A549 (cell line): ENCODE data around the gene FBXO48. TPM values are rescaled to one million over a fixed set of nuclear protein-coding genes. Genes with fewer than 3 reads are reported as not detected.

Source experiments
- ATAC-seq, 2 experiments: fragments of 200-7000 bp in 1 of 2; fragments of >200 bp in 1 of 2; cut with Nextera tagmentation in 1 of 2; cut with Tn5 transposase in 1 of 2; 3 replicates each; pipeline versions ENCODE4 v1.8.0 to v1.9.1; 2018 to 2020; ENCODE audit warnings: mild to moderate bottlenecking in 1 of 2, moderate library complexity in 1 of 2
- CTCF ChIA-PET: fragments of 300-600 bp; sonication (Branson Sonifier 250); formaldehyde crosslinking; extraction: SDS; loops from one replicate; lab custom pipeline; 2021; ENCODE audit warnings: antibody characterized with exemption, inconsistent platforms; lab: Yijun Ruan, JAX
- POLR2A ChIA-PET: fragments of 350-600 bp; formaldehyde crosslinking; extraction: SDS; loops from one replicate; lab custom pipeline; 2021; ENCODE audit warnings: antibody characterized with exemption, inconsistent platforms; lab: Yijun Ruan, JAX
- DNase-seq, 2 experiments: peaks; one replicate each; pipeline versions ENCODE4 v3.0.0 to v3.0.0-alpha.2; 2011 to 2016; ENCODE audit warnings: low read depth in 1 of 2, low spot score in 1 of 2
- FAIRE-seq: peaks from 2 replicates; lab custom pipeline; 2011; peaks lifted over from hg19 to GRCh38; lab: Jason Lieb, UNC
- H3K27ac ChIP-seq, 2 experiments: fragments of >200 bp; sonication (Bioruptor Twin); formaldehyde crosslinking; 3 replicates each; pipeline ENCODE4 v1.5.1; 2016 to 2017
- H3K4me1 ChIP-seq: fragments of >200 bp; sonication (Bioruptor Twin); formaldehyde crosslinking; 3 replicates; pipeline ENCODE4 v1.6.1; 2016
- H3K4me2 ChIP-seq: fragments of >200 bp; sonication (Bioruptor Twin); formaldehyde crosslinking; 3 replicates; pipeline ENCODE4 v1.6.1; 2016
- H3K4me3 ChIP-seq: fragments of >200 bp; sonication (Bioruptor Twin); formaldehyde crosslinking; 3 replicates; pipeline ENCODE4 v1.5.1; 2016
- H3K9me3 ChIP-seq: fragments of >200 bp; sonication (Bioruptor Twin); formaldehyde crosslinking; 3 replicates; pipeline ENCODE4 v1.6.1; 2016
- ATOH8 ChIP-seq: fragments of 250-450 bp; sonication (Bioruptor Pico); IDR thresholded peaks from 2 replicates; pipeline ENCODE4 v1.5.0; 2020; ENCODE audit warnings: low read depth, mild to moderate bottlenecking, moderate library complexity
- BHLHE40 ChIP-seq: IDR thresholded peaks from 2 replicates; pipeline ENCODE4 v1.6.1; 2012; ENCODE audit warnings: low read depth, low read length, inconsistent platforms
- CBX2 ChIP-seq: fragments of 200-600 bp; sonication (generic); IDR thresholded peaks from 2 replicates; pipeline ENCODE4 v1.6.1; 2016; ENCODE audit warnings: low read depth, mild to moderate bottlenecking, borderline replicate concordance
- CBX8 ChIP-seq: fragments of 200-600 bp; sonication (generic); IDR thresholded peaks from 2 replicates; pipeline ENCODE4 v1.6.1; 2016
- CHD2 ChIP-seq: fragments of 150-350 bp; IDR thresholded peaks from 2 replicates; pipeline ENCODE4 v1.6.1; 2014; ENCODE audit warnings: low read length; ENCODE audit not compliant: partially characterized antibody
- E2F6 ChIP-seq: IDR thresholded peaks from 2 replicates; pipeline ENCODE4 v1.6.1; 2012; ENCODE audit warnings: low read depth, borderline replicate concordance
- EHF ChIP-seq: fragments of 250-450 bp; sonication (Bioruptor Pico); IDR thresholded peaks from 2 replicates; pipeline ENCODE4 v1.5.0; 2020; ENCODE audit warnings: mild to moderate bottlenecking
- EHMT2 ChIP-seq: fragments of 200-600 bp; sonication (generic); IDR thresholded peaks from 2 replicates; pipeline ENCODE4 v1.6.1; 2016; ENCODE audit warnings: antibody characterized with exemption, low read depth, mild to moderate bottlenecking, moderate library complexity
- FOSB ChIP-seq: fragments of 250-450 bp; sonication (Bioruptor Pico); IDR thresholded peaks from 2 replicates; pipeline ENCODE4 v1.5.0; 2020; ENCODE audit warnings: mild to moderate bottlenecking, moderate library complexity
- FOSL2 ChIP-seq, 2 experiments: fragments of 450-650 bp in 1 of 2; fragments of >200 bp in 1 of 2; sonication (Bioruptor Twin) in 1 of 2; formaldehyde crosslinking; IDR thresholded peaks; 2 replicates each; pipeline versions ENCODE4 v1.5.0 to v1.6.1; 2016 to 2020; ENCODE audit warnings: mild to moderate bottlenecking in 1 of 2, moderate library complexity in 1 of 2
- FOXS1 ChIP-seq: fragments of 250-450 bp; sonication (Bioruptor Pico); IDR thresholded peaks from 2 replicates; pipeline ENCODE4 v1.5.0; 2020; ENCODE audit warnings: mild to moderate bottlenecking, moderate library complexity
- HDAC2 ChIP-seq: fragments of 200-600 bp; sonication (generic); IDR thresholded peaks from 2 replicates; pipeline ENCODE4 v1.6.1; 2016
- HES2 ChIP-seq: fragments of >200 bp; sonication (Bioruptor Twin); formaldehyde crosslinking; IDR thresholded peaks from 2 replicates; pipeline ENCODE4 v1.6.1; 2016
- HOXA7 ChIP-seq: fragments of 250-450 bp; sonication (Bioruptor Pico); IDR thresholded peaks from 2 replicates; pipeline ENCODE4 v1.5.0; 2020; ENCODE audit warnings: mild to moderate bottlenecking, moderate library complexity
- HOXB13 ChIP-seq: fragments of 250-450 bp; sonication (Bioruptor Pico); IDR thresholded peaks from 2 replicates; pipeline ENCODE4 v1.5.0; 2020; ENCODE audit warnings: low read depth, mild to moderate bottlenecking, moderate library complexity
- KDM5A ChIP-seq: fragments of 200-600 bp; sonication (generic); IDR thresholded peaks from 2 replicates; pipeline ENCODE4 v1.6.1; 2016; ENCODE audit warnings: antibody characterized with exemption, mild to moderate bottlenecking
- MAFK ChIP-seq: fragments of 450-650 bp; IDR thresholded peaks from 2 replicates; pipeline ENCODE4 v1.6.1; 2014; ENCODE audit not compliant: partially characterized antibody
- NPAS2 ChIP-seq: fragments of 250-450 bp; sonication (Bioruptor Pico); IDR thresholded peaks from 2 replicates; pipeline ENCODE4 v1.8.0; 2022; ENCODE audit warnings: mild to moderate bottlenecking, moderate library complexity, borderline replicate concordance
- NR3C1 ChIP-seq: fragments of >200 bp; sonication (Bioruptor Twin); formaldehyde crosslinking; IDR thresholded peaks from 3 replicates; pipeline ENCODE4 v1.6.1; 2017
- PHF8 ChIP-seq: fragments of 200-600 bp; sonication (generic); IDR thresholded peaks from 2 replicates; pipeline ENCODE4 v1.6.1; 2016; ENCODE audit warnings: low read depth, mild to moderate bottlenecking, antibody characterized with exemption, moderate library complexity, borderline replicate concordance
- RARB ChIP-seq: fragments of 250-450 bp; sonication (Bioruptor Pico); IDR thresholded peaks from 2 replicates; pipeline ENCODE4 v1.8.0; 2021; ENCODE audit warnings: mild to moderate bottlenecking, moderate library complexity
- RCOR1 ChIP-seq: fragments of 150-350 bp; IDR thresholded peaks from 2 replicates; pipeline ENCODE4 v1.6.1; 2014; ENCODE audit warnings: antibody characterized with exemption, low read length, low read depth
- TP53 ChIP-seq: fragments of 250-450 bp; sonication (Bioruptor Pico); IDR thresholded peaks from 2 replicates; pipeline ENCODE4 v1.5.0; 2021; ENCODE audit warnings: mild to moderate bottlenecking, moderate library complexity
- ZC3H11A ChIP-seq: fragments of 450-650 bp; IDR thresholded peaks from 2 replicates; pipeline ENCODE4 v1.6.1; 2014; ENCODE audit warnings: antibody characterized with exemption, mild to moderate bottlenecking
- ZFP36 ChIP-seq: fragments of 450-650 bp; IDR thresholded peaks from 2 replicates; pipeline ENCODE4 v1.6.1; 2014; ENCODE audit warnings: borderline replicate concordance; ENCODE audit not compliant: partially characterized antibody
- ZNF302 ChIP-seq: fragments of 250-450 bp; sonication (Bioruptor Pico); IDR thresholded peaks from 2 replicates; pipeline ENCODE4 v1.9.0; 2021; ENCODE audit warnings: inconsistent platforms, mild to moderate bottlenecking, moderate library complexity
- WGBS: methylation state at CpG from one replicate; pipeline ENCODE4 v1.1.6; 2017; ENCODE audit errors: missing lambda C conversion rate; 5-methylcytosine and 5-hydroxymethylcytosine counted together
- polyA plus RNA-seq, 4 experiments: library from polyadenylated mRNA; depleted of rRNA in 3 of 4; stranded (reverse); fragments of >200 nt; fragmentation: RNase III in 1 of 4; extraction: RNeasy Plus Mini Kit Qiagen cat#74134 plus additional on column Dnase treatment in 1 of 4; gene quantifications; 2 replicates in 3 of 4; 3 replicates in 1 of 4; pipeline ENCODE4 v1.2.3, GENCODE V29; 2011 to 2017
- TF ChIP-seq, protein P1 (sequence below): fragments of 450-650 bp; IDR thresholded peaks from 2 replicates; pipeline ENCODE4 v1.6.1; 2014; ENCODE audit warnings: antibody characterized with exemption
- TF ChIP-seq, protein P2 (sequence below): fragments of >200 bp; sonication (Bioruptor Twin); formaldehyde crosslinking; IDR thresholded peaks from 3 replicates; pipeline ENCODE4 v1.5.1; 2016

The FBXO48 gene
- polyA plus RNA-seq, 2 of the 4 experiments (the other 2 are of a cell fraction), result 0.72 to 2.1 TPM

DNA sequence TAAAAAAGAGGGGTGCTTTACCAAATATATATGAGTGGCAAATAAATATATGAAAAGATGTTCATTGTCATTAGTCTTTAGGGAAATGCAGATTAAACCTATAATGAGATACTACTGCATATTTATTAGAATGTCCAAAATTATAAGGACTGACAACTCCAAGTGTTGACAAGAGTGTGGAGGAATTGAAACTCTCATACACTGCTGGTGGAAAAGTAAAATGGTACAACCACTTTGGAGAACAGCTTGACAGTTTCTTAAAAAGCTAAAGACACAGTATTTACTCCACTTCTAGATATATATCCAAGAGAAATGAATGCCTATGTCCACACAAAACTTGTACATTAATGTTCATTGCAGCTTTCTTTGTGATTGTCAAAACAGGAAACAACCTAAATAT, 51.6 kb downstream of the FBXO48 start:
- FAIRE-seq, result no peak
- ChIA-PET CTCF (interaction anchor here (1.4 kb wide), 1 partner anchor 26 kb away, joined by 8 read pairs; no protein-coding TSS in a partner anchor), POLR2A (no interaction called here)
- no peak for TF ChIP-seq ZC3H11A
- Histone ChIP-seq H3K4me1 (no peaks in the 10 kb centered on the region; the same call in 2 of the 3 replicates), H3K4me2 (no peak overlapping the region), H3K4me3 (no peak overlapping the region), H3K9me3 (no peaks in the 10 kb centered on the region), H3K27ac (no peak overlapping the region)
- no peak for DNase-seq
- no peak for ATAC-seq

- no peak overlapping the region for H3K4me3 ChIP-seq
- no peak for TF ChIP-seq MAFK
- no peak for TF ChIP-seq HDAC2
- TF ChIP-seq, protein P1, sequence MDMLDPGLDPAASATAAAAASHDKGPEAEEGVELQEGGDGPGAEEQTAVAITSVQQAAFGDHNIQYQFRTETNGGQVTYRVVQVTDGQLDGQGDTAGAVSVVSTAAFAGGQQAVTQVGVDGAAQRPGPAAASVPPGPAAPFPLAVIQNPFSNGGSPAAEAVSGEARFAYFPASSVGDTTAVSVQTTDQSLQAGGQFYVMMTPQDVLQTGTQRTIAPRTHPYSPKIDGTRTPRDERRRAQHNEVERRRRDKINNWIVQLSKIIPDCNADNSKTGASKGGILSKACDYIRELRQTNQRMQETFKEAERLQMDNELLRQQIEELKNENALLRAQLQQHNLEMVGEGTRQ, result no peak
- no peak for TF ChIP-seq HOXB13
- no peak for TF ChIP-seq FOXS1 (CRISPR knock-in tag)
- TF ChIP-seq, protein P2, sequence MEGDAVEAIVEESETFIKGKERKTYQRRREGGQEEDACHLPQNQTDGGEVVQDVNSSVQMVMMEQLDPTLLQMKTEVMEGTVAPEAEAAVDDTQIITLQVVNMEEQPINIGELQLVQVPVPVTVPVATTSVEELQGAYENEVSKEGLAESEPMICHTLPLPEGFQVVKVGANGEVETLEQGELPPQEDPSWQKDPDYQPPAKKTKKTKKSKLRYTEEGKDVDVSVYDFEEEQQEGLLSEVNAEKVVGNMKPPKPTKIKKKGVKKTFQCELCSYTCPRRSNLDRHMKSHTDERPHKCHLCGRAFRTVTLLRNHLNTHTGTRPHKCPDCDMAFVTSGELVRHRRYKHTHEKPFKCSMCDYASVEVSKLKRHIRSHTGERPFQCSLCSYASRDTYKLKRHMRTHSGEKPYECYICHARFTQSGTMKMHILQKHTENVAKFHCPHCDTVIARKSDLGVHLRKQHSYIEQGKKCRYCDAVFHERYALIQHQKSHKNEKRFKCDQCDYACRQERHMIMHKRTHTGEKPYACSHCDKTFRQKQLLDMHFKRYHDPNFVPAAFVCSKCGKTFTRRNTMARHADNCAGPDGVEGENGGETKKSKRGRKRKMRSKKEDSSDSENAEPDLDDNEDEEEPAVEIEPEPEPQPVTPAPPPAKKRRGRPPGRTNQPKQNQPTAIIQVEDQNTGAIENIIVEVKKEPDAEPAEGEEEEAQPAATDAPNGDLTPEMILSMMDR, result no peak
- no peak for TF ChIP-seq ZFP36
- TF ChIP-seq KDM5A, result no peak
- no peak for TF ChIP-seq FOSL2 (IDR thresholded peaks at IDR 0.05)
- TF ChIP-seq FOSL2 (CRISPR knock-in tag; IDR thresholded peaks at IDR 0.05), result no peak
- no peak for TF ChIP-seq ATOH8 (CRISPR knock-in tag)
- TF ChIP-seq ZNF302, result no peak
- no peak for TF ChIP-seq RARB (CRISPR knock-in tag)
- no peak for TF ChIP-seq CBX8
- TF ChIP-seq EHMT2, result no peak
- TF ChIP-seq FOSB (CRISPR knock-in tag), result no peak
- TF ChIP-seq RCOR1, result no peak
- TF ChIP-seq E2F6, result no peak
- no peak for TF ChIP-seq CBX2
- TF ChIP-seq, all 56 proteins: peak for 0
- FAIRE-seq (no peak), ATAC-seq (no peak), DNase-seq (no peak)
- Histone ChIP-seq H3K4me2 (no peak overlapping the region), H3K9me3 (no peaks in the 10 kb centered on the region), H3K4me1 (no peaks in the 10 kb centered on the region), H3K27ac (no peak overlapping the region)
- POLR2A ChIA-PET, result no interaction called here
- WGBS, result 22% methylated on average over 3 of the region's 3 CpGs
- CTCF ChIA-PET, result interaction anchor here (1.4 to 1.6 kb wide), 3 partner anchors 26 to 64 kb away, joined by 5 to 11 read pairs (median 8); no protein-coding TSS in a partner anchor
Observed at GRCh38 chr2:68414876-68415275, 52.2 kb downstream of the FBXO48 start.

GRCh38 chr2:68414452-68414851, 52.6 kb downstream of the FBXO48 start:
- Histone ChIP-seq H3K9me3 (no peaks in the 10 kb centered on the region), H3K4me1 (no peaks in the 10 kb centered on the region), H3K4me3 (no peak overlapping the region), H3K27ac (no peak overlapping the region), H3K4me2 (no peak overlapping the region)
- DNase-seq (no peak), ATAC-seq (no peak), FAIRE-seq (no peak)
- POLR2A ChIA-PET, result no interaction called here
- CTCF ChIA-PET, result interaction anchor here (1.4 to 1.6 kb wide), 2 partner anchors 26 to 64 kb away, joined by 5 to 11 read pairs; no protein-coding TSS in a partner anchor
- TF ChIP-seq ZNF302 (no peak), EHF (CRISPR knock-in tag) (no peak), PHF8 (no peak), NR3C1 (no peak), RCOR1 (no peak), ATOH8 (CRISPR knock-in tag) (no peak), BHLHE40 (no peak), ZC3H11A (no peak), CBX8 (no peak), HOXA7 (no peak), CHD2 (no peak), FOSL2 (IDR thresholded peaks at IDR 0.05) (no peak), FOSL2 (CRISPR knock-in tag; IDR thresholded peaks at IDR 0.05) (no peak), NPAS2 (CRISPR knock-in tag) (no peak), HES2 (no peak), TP53 (CRISPR knock-in tag) (no peak)
- TF ChIP-seq, protein P2, result no peak
